ENCODE measurements around the gene PAPOLA. TPM values are rescaled to one million over a fixed set of nuclear protein-coding genes. Genes with fewer than 3 reads are reported as not detected.

PAPOLA gene
- total RNA-seq, 1 donor from 2014 or later, result 64.2 TPM

- Histone ChIP-seq H3K27me3 (no peaks in the 10 kb centered on the region), H3K9me3 (no peaks in the 10 kb centered on the region)
- intact Hi-C loops (cut with DNase I), result no loop called here
Measured at GRCh38 chr14:96511667-96512066, 9.5 kb downstream of the PAPOLA start.

GRCh38 chr14:96512122-96512521, 9.9 kb downstream of the PAPOLA start:
- intact Hi-C loops (cut with DNase I), result no loop called here
- no peak for TF ChIP-seq CTCF (IDR thresholded peaks at IDR 0.05)
- Histone ChIP-seq H3K4me1 (peaks cover 2 to 36% of the 10 kb centered on the region in 2 donors), H3K36me3 (no peaks in the 10 kb centered on the region), H3K27ac (no peak overlapping the region), H3K9me3 (no peaks in the 10 kb centered on the region), H3K4me3 (no peak overlapping the region), H3K27me3 (no peaks in the 10 kb centered on the region)
- DNase-seq (ENCODE audit: low spot score in 2 of 2), result no peak

More at GRCh38 chr14:96511667-96512066, 9.5 kb downstream of the PAPOLA start:
- no peak overlapping the region for H3K4me3 ChIP-seq
- no peak overlapping the region for H3K27ac ChIP-seq
- no peak for DNase-seq (ENCODE audit: low spot score in 2 of 2)
- no peak for TF ChIP-seq CTCF (IDR thresholded peaks at IDR 0.05)
- no peaks in the 10 kb centered on the region for H3K36me3 ChIP-seq
- H3K4me1 ChIP-seq, result peaks cover 2 to 34% of the 10 kb centered on the region in 2 donors

- Histone ChIP-seq H3K27ac (no peak overlapping the region), H3K36me3 (no peaks in the 10 kb centered on the region), H3K9me3 (no peaks in the 10 kb centered on the region), H3K4me3 (no peak overlapping the region), H3K4me1 (peaks cover 2 to 36% of the 10 kb centered on the region in 2 donors), H3K27me3 (no peaks in the 10 kb centered on the region)
- intact Hi-C loops (cut with DNase I), result no loop called here
- DNase-seq (ENCODE audit: low spot score in 2 of 2), result no peak
- TF ChIP-seq CTCF (IDR thresholded peaks at IDR 0.05), result no peak
Measured at GRCh38 chr14:96512602-96513397, 10.6 kb downstream of the PAPOLA start.

- Histone ChIP-seq H3K4me3 (no peak overlapping the region), H3K9me3 (no peaks in the 10 kb centered on the region), H3K27me3 (no peaks in the 10 kb centered on the region), H3K4me1 (peaks cover 2 to 36% of the 10 kb centered on the region in 2 donors), H3K27ac (no peak overlapping the region), H3K36me3 (no peaks in the 10 kb centered on the region)
- DNase-seq (ENCODE audit: low spot score in 2 of 2), result no peak
- TF ChIP-seq CTCF (IDR thresholded peaks at IDR 0.05), result no peak
- intact Hi-C loops (cut with DNase I), result no loop called here
Measured at GRCh38 chr14:96514694-96515093, 12.5 kb downstream of the PAPOLA start.

GRCh38 chr14:96515731-96516130, 13.5 kb downstream of the PAPOLA start:
- TF ChIP-seq CTCF (IDR thresholded peaks at IDR 0.05), result no peak
- Histone ChIP-seq H3K9me3 (no peaks in the 10 kb centered on the region), H3K4me3 (no peak overlapping the region), H3K36me3 (no peaks in the 10 kb centered on the region), H3K27ac (no peak overlapping the region), H3K4me1 (peaks cover 2 to 36% of the 10 kb centered on the region in 2 donors), H3K27me3 (no peaks in the 10 kb centered on the region)
- intact Hi-C loops (cut with DNase I), result no loop called here
- no peak for DNase-seq (ENCODE audit: low spot score in 2 of 2)
